Kidney epithelial cell (primary cell): ENCODE measurements around the gene AGPAT4. TPM values are rescaled to one million over a fixed set of nuclear protein-coding genes. Genes with fewer than 3 reads are reported as not detected.
A peak's percentile ranks its signal among the peaks of the same experiment; 100 is the strongest.

ENCODE experiments used
- DNase-seq: peaks from one replicate; pipeline ENCODE4 v3.0.0-alpha.2; 2010; ENCODE audit warnings: low read depth
- H3K27me3 ChIP-seq: 2 replicates; pipeline ENCODE4 v1.6.0; 2011; ENCODE audit warnings: low read length; ENCODE audit not compliant: control insufficient read depth, insufficient read depth
- H3K36me3 ChIP-seq: 2 replicates; pipeline ENCODE4 v1.5.1; 2011; ENCODE audit warnings: low read length; ENCODE audit not compliant: control insufficient read depth, insufficient read depth
- H3K4me3 ChIP-seq: 2 replicates; pipeline ENCODE4 v1.5.1; 2011; ENCODE audit warnings: low read depth, mild to moderate bottlenecking, control low read depth, low read length
- total RNA-seq: library from RNA; depleted of rRNA; stranded (reverse); fragments of >200 nt; gene quantifications from 2 replicates; pipeline ENCODE4 v1.2.3, GENCODE V29; 2015
- TF ChIP-seq, protein P1 (sequence below): IDR thresholded peaks from 2 replicates; pipeline ENCODE4 v1.5.1; 2011; ENCODE audit warnings: mild to moderate bottlenecking, moderate library complexity, low read length, control low read depth, inconsistent platforms; ENCODE audit not compliant: insufficient read depth, poor library complexity, severe bottlenecking

Gene AGPAT4
- total RNA-seq, 1 donor from 2014 or later: 9.6 TPM

DNA sequence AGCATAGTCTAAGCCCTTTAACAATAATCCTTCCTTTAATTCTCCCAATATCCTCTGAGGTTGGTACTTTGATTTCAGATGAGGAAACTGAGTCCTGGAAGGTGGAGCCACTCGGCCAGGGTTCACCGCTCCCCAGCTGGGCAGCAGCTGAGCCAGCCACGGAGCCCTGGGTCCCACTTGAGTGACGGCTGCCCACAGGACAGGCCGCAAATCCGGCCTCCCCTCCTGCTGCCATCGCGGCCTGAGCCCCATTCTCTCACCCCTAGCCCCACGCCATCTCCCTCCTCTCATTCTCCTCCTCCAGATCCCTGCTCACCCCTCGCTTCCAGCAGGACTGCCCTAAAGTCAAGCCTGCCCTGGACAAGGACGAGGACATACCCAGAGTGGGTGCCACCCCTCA lies 41.4 kb downstream of the AGPAT4 start:
- no peak overlapping the region for H3K4me3 ChIP-seq
- H3K36me3 ChIP-seq: no peaks in the 10 kb centered on the region
- H3K27me3 ChIP-seq: no peaks in the 10 kb centered on the region
- DNase-seq: no peak
- TF ChIP-seq, protein P1, sequence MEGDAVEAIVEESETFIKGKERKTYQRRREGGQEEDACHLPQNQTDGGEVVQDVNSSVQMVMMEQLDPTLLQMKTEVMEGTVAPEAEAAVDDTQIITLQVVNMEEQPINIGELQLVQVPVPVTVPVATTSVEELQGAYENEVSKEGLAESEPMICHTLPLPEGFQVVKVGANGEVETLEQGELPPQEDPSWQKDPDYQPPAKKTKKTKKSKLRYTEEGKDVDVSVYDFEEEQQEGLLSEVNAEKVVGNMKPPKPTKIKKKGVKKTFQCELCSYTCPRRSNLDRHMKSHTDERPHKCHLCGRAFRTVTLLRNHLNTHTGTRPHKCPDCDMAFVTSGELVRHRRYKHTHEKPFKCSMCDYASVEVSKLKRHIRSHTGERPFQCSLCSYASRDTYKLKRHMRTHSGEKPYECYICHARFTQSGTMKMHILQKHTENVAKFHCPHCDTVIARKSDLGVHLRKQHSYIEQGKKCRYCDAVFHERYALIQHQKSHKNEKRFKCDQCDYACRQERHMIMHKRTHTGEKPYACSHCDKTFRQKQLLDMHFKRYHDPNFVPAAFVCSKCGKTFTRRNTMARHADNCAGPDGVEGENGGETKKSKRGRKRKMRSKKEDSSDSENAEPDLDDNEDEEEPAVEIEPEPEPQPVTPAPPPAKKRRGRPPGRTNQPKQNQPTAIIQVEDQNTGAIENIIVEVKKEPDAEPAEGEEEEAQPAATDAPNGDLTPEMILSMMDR: no peak

DNA sequence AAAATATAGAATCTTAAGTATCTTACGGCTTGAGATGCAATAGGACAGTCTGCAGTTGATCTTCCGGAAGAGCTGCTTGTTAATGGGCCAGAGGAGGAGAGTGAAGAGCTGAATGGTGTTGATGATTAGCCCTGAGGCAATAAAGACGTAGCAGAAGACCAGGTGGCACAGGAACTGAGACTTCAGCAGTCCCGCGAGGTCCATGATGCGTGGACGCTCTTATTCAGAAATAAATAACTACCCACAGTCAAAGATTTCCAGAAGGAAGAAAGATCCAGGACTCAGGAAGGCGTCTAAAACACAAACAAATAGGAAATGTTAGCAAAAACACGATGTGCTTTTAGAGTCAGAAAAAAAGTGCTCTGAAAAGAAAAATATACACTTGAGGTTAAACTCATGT lies 41.9 kb downstream of the AGPAT4 start:
- TF ChIP-seq, protein P1: no peak
- no peaks in the 10 kb centered on the region for H3K36me3 ChIP-seq
- no peak for DNase-seq
- H3K27me3 ChIP-seq: no peaks in the 10 kb centered on the region
- no peak overlapping the region for H3K4me3 ChIP-seq

DNA sequence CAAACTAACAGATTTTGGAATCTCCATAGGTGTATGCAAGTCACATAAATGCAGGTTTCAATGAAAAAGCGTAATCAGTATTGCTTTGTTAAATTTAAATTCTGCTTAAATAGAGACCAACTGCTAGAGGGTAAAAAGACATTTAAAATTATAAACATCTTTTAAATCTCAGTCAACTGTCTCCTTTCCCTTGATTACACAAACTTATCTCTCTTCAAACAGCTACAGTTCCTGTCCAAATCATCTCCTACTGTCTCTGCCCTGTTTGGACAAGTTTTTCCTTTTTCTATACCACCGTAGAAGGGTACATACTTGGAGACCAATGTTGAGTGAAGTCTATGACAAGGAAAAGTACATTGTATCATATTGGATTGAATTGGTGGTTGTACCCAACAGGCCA lies 43.5 kb downstream of the AGPAT4 start:
- Histone ChIP-seq H3K36me3 (no peaks in the 10 kb centered on the region), H3K27me3 (no peaks in the 10 kb centered on the region), H3K4me3 (no peak overlapping the region)
- TF ChIP-seq, protein P1: no peak
- DNase-seq: no peak

DNA sequence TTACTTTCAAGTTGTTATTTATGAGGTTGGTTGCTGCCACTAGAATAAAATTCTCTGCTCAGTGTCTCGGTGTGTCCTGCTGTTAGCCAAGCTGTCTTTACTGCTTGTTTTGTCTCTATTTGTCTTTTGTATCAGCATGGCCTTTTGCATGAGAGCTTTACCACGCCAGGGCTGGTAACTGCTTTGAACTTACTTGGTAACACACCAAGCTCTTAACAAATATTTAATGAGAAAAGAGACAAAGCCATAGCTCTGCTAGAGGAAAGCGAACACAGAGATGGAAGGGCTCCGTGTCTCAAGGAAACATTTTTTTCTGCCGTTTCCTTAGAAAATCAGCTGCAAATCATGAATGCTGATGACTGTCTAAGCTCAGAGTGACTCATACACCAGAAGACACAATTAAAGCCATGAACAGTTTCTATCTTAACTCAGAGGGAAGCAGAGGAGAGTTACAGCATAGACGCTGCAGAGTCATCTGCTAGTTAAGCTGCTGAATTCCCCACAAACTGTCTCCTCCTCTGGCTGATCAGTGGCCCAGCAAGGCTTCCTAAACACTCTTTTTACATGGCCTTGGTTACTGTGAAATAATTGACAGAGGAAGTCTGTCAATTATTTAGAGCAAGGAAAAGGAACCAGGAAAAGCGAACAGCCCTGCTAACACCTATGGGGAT lies 44.8 kb downstream of the AGPAT4 start:
- Histone ChIP-seq H3K36me3 (no peaks in the 10 kb centered on the region), H3K4me3 (no peak overlapping the region), H3K27me3 (no peaks in the 10 kb centered on the region)
- TF ChIP-seq, protein P1: no peak
- peak; percentile 92 for DNase-seq

DNA sequence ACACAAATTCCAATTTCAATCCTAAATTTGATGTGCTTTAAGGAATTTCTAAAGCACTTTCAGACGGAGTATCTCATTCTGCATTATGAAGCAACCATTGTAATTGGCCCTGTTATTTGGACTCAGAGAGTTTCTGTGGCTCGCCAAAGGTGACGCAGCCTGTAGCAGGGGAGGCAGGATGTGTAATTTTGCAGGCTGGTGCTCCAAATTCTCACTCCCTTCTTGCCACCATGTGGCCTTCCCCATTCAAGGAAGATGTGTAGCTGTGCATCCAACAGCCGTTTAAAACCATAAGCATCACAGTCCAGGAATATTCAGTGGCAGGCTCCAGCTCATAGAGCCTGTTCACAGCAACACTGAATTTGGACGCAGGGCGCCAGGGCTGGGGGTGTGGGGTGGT lies 45.8 kb downstream of the AGPAT4 start:
- no peak overlapping the region for H3K4me3 ChIP-seq
- no peak for DNase-seq
- no peaks in the 10 kb centered on the region for H3K27me3 ChIP-seq
- TF ChIP-seq, protein P1: no peak
- no peaks in the 10 kb centered on the region for H3K36me3 ChIP-seq
